Measurements from ENCODE around the gene GPRC5C.

The GPRC5C gene, protein sequence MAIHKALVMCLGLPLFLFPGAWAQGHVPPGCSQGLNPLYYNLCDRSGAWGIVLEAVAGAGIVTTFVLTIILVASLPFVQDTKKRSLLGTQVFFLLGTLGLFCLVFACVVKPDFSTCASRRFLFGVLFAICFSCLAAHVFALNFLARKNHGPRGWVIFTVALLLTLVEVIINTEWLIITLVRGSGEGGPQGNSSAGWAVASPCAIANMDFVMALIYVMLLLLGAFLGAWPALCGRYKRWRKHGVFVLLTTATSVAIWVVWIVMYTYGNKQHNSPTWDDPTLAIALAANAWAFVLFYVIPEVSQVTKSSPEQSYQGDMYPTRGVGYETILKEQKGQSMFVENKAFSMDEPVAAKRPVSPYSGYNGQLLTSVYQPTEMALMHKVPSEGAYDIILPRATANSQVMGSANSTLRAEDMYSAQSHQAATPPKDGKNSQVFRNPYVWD

GRCh38 chr17:74431568-74432423, at the start of gene GPRC5C:
Gene GPRC5C, plus strand, starts transcription at chr17:74432088. Its CDS starts 7,689 bp downstream, at chr17:74439777.
- in situ Hi-C loops (cut with MboI; ENCODE audit: low sequenced_read_pairs) = no loop called here

GRCh38 chr17:74383141-74383540, 48.7 kb upstream of the GPRC5C start:
- in situ Hi-C loops (cut with MboI; ENCODE audit: low sequenced_read_pairs) = no loop called here

- in situ Hi-C loops (cut with MboI; ENCODE audit: low sequenced_read_pairs) = no loop called here
These were observed 46.7 kb upstream of the GPRC5C start for GRCh38 chr17:74385201-74385600.

DNA sequence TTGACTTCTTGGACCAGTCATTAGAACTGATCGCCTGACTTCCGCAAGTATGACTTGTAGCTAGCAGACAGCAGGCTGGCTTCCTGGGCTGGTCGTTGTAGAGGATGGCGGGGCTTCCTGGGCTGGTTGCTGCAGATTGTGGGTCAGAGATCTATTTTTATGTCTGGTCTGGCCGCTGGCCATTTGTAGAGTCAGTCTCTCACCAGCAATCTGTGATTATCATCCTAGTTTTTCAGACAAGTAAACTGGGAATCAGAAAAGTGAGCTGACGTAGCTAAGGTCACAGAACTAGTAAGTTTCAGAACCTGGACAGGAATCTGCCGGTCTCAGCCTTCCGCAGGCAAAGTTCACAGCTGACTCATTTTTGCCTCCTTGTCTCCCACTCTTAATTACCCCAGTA, 45.5 kb upstream of the GPRC5C start:
- in situ Hi-C loops (cut with MboI; ENCODE audit: low sequenced_read_pairs) = no loop called here

GRCh38 chr17:74387365-74388218, 44.3 kb upstream of the GPRC5C start:
- in situ Hi-C loops (cut with MboI; ENCODE audit: low sequenced_read_pairs) = no loop called here

DNA sequence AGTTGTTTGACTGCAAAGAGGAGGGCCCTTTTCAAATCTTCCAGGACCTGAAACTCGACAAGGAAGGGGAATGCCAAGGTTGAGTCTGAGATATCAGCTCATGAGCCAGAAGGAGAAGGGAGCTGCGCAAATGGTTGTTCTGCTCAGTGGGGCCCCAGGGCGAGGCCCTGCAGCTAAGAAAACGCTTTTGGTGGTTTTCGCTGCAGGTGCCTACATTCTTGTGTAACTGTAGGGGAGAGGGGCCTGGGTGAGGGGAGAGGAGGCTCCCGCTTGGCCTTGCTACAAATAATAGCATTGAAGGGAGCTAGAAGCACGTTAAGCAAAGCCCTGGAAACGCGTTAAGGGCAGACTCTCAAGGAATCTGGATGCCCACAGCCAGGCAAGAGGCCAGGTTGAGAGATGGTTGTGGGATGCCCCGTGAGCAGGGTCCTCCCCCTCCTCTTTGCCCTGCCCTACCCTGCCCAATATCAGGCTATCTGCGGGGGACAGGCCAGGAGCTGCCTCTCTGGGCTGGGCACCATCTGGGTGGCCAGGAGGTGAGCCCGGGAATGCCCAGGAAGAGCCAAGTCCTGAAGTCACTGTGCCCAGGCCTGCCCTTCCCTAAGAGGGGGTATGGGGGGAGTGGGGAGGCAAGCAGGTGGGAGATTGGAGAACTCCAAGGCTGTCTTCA, 42.7 kb upstream of the GPRC5C start:
- in situ Hi-C loops (cut with MboI; ENCODE audit: low sequenced_read_pairs) = no loop called here

DNA sequence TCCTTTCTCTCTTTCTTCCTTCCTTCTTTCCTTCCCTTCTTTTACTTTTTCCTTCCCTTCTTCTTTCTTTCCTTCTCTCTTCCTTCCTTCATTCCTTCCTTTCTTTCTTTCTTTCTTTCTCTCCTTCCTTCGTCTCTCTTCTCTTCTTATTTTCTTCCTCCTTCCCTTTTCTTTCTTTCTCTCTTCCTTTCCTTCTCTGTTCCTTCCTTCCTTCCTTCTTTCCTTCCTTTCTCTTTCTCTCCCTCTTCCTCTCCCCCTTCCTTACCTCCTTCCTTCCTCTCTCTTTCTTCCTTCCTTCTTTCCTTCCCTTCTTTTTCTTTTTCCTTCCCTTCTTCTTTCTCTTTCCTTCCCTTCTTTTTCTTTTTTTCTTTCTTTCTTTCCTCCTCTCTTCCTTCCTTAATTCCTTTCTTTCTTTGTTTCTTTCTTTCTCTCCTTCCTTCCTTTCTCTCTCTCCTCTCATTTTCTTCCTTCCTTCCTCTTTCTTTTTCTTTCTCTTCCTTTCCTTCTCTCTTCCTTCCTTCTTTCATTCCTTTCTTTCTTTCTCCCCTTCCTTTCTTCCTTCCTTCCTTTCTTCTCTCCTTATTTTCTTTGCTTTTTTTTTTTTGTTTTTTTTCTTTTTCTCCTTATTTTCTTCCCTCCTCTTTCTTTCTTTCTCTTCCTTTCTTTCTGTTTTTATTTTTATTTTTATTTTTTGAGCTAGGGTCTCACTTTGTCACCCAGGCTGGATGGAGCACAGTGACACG, 41.8 kb upstream of the GPRC5C start:
- in situ Hi-C loops (cut with MboI; ENCODE audit: low sequenced_read_pairs) = no loop called here

DNA sequence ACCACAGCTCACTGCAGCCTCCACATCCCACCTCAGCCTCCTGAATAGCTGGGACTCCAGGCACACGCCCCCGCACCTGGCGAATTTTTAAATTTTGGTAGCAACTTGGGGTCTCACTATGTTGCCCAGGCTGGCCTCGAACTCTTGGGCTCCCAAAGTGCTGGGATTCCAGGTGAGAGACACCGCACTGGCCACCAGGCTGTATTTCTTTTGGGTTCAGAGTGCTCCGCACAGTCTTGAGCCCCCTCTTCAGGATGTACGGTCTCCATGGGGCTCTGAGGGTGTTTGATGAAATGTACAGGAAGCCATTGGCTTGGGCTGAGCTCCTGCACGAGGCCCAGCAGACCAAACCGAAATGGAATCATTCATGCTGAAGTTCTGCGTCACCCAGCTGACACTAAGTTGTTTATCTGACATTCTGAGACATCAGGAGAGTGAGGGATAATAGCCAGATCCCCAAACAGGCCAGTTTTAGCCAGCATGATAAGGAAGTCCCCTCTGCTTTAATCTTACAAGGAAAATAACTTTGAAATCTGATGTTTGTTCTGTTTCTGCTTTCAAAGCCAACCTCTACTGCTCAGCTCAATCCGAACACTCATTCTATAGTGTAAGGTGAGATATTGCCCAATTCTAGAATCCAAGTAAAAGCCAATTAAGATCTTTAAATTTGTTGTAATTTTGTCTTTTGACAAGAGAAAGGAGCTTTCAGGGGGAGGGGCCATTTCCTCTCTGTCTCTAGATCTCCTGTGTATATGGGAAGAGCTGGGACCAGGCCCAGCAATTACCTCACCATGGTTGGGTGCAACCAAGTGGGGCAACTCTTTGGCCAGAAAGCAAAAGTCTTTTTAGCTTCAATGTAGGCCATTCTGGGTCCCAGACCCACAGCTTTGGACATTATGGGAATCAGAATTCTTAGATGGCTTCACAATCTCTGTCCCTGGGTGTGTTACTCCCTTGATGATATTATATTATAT, 40.9 kb upstream of the GPRC5C start:
- in situ Hi-C loops (cut with MboI; ENCODE audit: low sequenced_read_pairs) = no loop called here

GRCh38 chr17:74391771-74392170, 40.1 kb upstream of the GPRC5C start:
- in situ Hi-C loops (cut with MboI; ENCODE audit: low sequenced_read_pairs) = no loop called here

DNA sequence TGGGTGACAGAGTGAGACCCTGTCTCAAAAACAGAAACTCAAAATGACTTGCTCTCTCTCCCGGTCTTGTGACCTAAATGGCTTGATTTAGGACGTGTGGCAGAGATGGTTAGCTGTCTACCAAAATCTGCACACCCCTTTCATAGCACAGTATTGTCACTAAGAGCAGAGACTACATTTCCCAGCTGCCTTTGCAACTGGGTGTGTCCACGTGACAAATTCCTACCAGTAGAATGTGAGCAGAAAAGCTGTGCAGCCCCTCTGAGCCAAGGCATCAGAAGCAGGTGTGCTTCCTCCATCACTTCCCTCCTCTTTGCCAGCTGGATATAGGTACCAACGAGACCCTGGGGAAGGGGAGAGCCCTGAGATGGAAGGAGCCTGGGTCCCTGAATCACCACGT, 39.0 kb upstream of the GPRC5C start:
- in situ Hi-C loops (cut with MboI; ENCODE audit: low sequenced_read_pairs) = no loop called here

- in situ Hi-C loops (cut with MboI; ENCODE audit: low sequenced_read_pairs) = no loop called here
These were observed 38.4 kb upstream of the GPRC5C start for GRCh38 chr17:74393346-74393942.

GRCh38 chr17:74394275-74394950, 37.5 kb upstream of the GPRC5C start:
- in situ Hi-C loops (cut with MboI; ENCODE audit: low sequenced_read_pairs) = no loop called here

DNA sequence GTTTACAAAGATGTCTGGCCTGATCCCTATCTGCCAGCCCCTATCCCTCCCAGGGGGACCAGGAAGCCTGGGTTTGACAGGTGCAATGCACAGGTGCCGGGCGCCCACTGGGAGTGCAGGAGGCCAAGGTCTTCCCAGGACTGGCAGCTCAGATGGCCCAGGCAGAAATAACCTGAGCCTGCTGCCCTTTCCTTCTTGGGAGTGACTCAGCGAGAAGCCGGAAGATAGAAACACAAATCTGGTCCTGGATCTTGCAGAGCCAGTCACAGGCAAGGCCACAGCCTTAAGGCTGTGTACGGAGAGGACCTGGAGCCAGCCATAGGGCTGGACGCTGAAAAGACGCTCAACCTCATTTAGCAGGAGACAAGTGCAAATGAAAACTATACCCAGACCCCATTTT, 36.9 kb upstream of the GPRC5C start:
- in situ Hi-C loops (cut with MboI; ENCODE audit: low sequenced_read_pairs) = no loop called here

DNA sequence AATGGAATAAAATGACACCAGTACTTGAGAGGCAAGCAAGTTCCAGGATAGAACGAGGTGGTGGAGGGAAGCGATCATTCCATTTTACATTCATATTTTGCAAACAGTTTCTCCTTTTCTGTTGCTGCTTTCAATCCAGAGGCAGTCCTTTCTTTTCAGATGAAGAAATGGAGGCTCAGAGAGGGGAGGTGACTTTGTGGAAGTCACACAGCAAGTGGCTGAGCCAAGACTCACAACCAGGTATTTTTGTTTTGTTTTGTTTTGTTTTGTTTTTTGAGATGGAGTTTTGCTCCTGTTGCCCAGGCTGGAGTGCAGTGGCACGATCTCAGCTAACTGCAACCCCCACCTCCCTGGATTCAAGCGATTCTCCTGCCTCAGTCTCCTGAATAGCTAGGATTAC, 35.3 kb upstream of the GPRC5C start:
- in situ Hi-C loops (cut with MboI; ENCODE audit: low sequenced_read_pairs) = no loop called here

DNA sequence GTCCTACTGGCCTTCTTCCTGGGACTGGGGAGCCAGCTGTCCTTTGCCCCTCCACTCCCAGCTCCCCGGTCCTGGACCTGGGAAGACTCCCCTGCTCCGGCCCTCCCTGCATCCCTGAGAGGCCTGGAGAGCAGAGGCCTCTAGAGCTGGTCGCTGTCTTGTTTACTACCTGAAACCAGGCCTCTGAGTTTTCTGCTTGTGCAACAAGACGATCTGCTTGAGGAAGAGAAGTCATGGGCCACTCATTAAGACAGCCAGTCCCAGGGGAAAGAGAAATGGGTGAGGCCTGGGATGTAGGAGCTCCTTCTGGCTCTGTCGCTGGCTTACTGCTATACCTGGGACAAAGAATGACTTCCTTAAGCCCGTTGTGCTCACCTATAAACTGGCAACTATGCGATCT, 29.8 kb upstream of the GPRC5C start:
- in situ Hi-C loops (cut with MboI; ENCODE audit: low sequenced_read_pairs) = no loop called here

GRCh38 chr17:74403512-74404137, 28.3 kb upstream of the GPRC5C start:
- in situ Hi-C loops (cut with MboI; ENCODE audit: low sequenced_read_pairs) = no loop called here

DNA sequence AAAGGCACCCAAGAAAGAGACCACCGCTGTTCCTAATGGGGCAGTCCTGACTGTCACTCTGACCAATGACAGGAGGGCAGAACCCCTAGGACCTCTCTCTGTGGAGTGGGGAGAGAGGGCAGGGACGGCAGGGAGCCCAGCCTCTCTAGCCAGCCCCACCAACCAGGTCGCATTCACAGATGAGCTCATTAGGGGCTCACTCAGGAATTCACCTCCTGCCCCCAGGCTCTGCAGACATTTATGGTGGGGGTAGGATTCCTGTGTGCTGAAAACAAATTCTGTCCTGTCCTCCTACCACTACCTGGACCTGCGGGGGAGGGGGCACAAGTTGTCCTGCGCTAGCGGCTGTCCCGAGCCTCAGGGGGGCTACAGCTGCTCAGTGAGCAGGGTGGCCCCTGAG, 27.7 kb upstream of the GPRC5C start:
- in situ Hi-C loops (cut with MboI; ENCODE audit: low sequenced_read_pairs) = no loop called here

Data from HL-60/S4 treated with phorbol 12-myristate 13-acetate at 8.2 ng/mL for 4 days and 3 days (cell line).